ENCODE results near the gene ACOT9. TPM values are rescaled to one million over a fixed set of nuclear protein-coding genes. Genes with fewer than 3 reads are reported as not detected.

Gene ACOT9
- total and polyA plus RNA-seq, 2 experiments from 2014 or later, result 28.5 to 34.3 TPM

- no peak for TF ChIP-seq ZNF462 (CRISPR knock-in tag; IDR thresholded peaks at IDR 0.05)
- no peak for TF ChIP-seq STAT1 (IDR thresholded peaks at IDR 0.05; ENCODE audit: unreplicated experiment)
- TF ChIP-seq ZNF331 (CRISPR knock-in tag; IDR thresholded peaks at IDR 0.05; ENCODE audit: low read depth), result no peak
Observed at GRCh38 chrX:23656684-23657083, 86.4 kb downstream of the ACOT9 start (continued).

- Histone ChIP-seq H3F3A (replicated peaks; ENCODE audit: low read depth) (no peaks in the 10 kb centered on the region), H3K4me2 (no peak overlapping the region), H3K9me2 (ENCODE audit: insufficient read depth) (no peaks in the 10 kb centered on the region), H3K36me3 (ENCODE audit: insufficient read depth) (no peaks in the 10 kb centered on the region), H2AFZ (no peak overlapping the region), H3K27me3 (ENCODE audit: insufficient read depth) (no peaks in the 10 kb centered on the region), H3K4me3 (no peak overlapping the region), H3K79me2 (replicated peaks; ENCODE audit: insufficient read depth) (no peaks in the 10 kb centered on the region), H4K20me1 (replicated peaks; ENCODE audit: insufficient read depth) (no peaks in the 10 kb centered on the region), H3K4me1 (ENCODE audit: insufficient read depth) (peaks cover 3% of the 10 kb centered on the region; the same call in 1 of the 2 replicates), H3K27ac (ENCODE audit: low read depth) (no peak overlapping the region)
- Mint-ChIP-seq H3K36me3 (ENCODE audit: low read depth) (peaks cover 18% of the 10 kb centered on the region; the same call in 2 of the 3 replicates), H3K4me1 (peaks cover 16% of the 10 kb centered on the region), H3K27me3 (ENCODE audit: insufficient read depth, low read depth, poor library complexity) (no peaks in the 10 kb centered on the region), H3K4me3 (no peak overlapping the region), H3K27ac (no peak overlapping the region), H3K9me3 (peaks cover 8% of the 10 kb centered on the region; the same call in 1 of the 3 replicates)
- ATAC-seq (no peak), DNase-seq (ENCODE audit: low spot score) (no peak)
- TF ChIP-seq EZH2phosphoT487 (IDR thresholded peaks at IDR 0.05; ENCODE audit: unreplicated experiment) (no peak), STAT1 (IDR thresholded peaks at IDR 0.05; ENCODE audit: unreplicated experiment) (no peak), ZNF331 (CRISPR knock-in tag; IDR thresholded peaks at IDR 0.05; ENCODE audit: low read depth) (no peak), ETS1 (IDR thresholded peaks at IDR 0.05) (no peak), ZNF114 (CRISPR knock-in tag; IDR thresholded peaks at IDR 0.05) (no peak), ZNF462 (CRISPR knock-in tag; IDR thresholded peaks at IDR 0.05) (no peak), JUNB (IDR thresholded peaks at IDR 0.05; ENCODE audit: unreplicated experiment) (no peak), EZH2 (IDR thresholded peaks at IDR 0.05; ENCODE audit: low read depth, unreplicated experiment) (no peak), POLR2AphosphoS5 (IDR thresholded peaks at IDR 0.05; ENCODE audit: low read depth) (no peak)
Observed at GRCh38 chrX:23656091-23656490, 87.0 kb downstream of the ACOT9 start.
